Panc1 (cell line): ENCODE data around the gene MLLT3. TPM values are rescaled to one million over a fixed set of nuclear protein-coding genes. Genes with fewer than 3 reads are reported as not detected.

ENCODE experiments used
- ATAC-seq: fragments of 200-7000 bp; cut with Tn5 transposase; 2 replicates; pipeline ENCODE4 v1.9.1; 2020; ENCODE audit warnings: mild to moderate bottlenecking, moderate library complexity
- BruUV-seq: library from RNA; stranded (reverse); fragments of 400-500 nt; replicated peaks from 2 replicates; lab custom pipeline; 2021; lab: Mats Ljungman, UMichigan
- CTCF ChIA-PET: fragments of 300-600 bp; sonication (Branson Sonifier 250); formaldehyde crosslinking; loops from one replicate; lab custom pipeline; 2022; ENCODE audit warnings: antibody characterized with exemption; lab: Charles Lee
- POLR2A ChIA-PET: fragments of 300-600 bp; sonication (Branson Sonifier 250); formaldehyde crosslinking; loops from one replicate; lab custom pipeline; 2022; ENCODE audit warnings: antibody characterized with exemption; lab: Charles Lee
- DNase-seq: peaks from one replicate; pipeline ENCODE4 v3.0.0-alpha.2; 2010; ENCODE audit warnings: low read depth, low spot score
- H3K27ac ChIP-seq: 2 replicates; pipeline ENCODE4 v1.5.1; 2011; ENCODE audit warnings: mild to moderate bottlenecking, low read length, inconsistent platforms
- H3K27me3 ChIP-seq: fragments of 200-500 bp; sonication (Bioruptor generic); 2 replicates; pipeline ENCODE4 v1.6.0; 2014; ENCODE audit warnings: low read length, inconsistent platforms; ENCODE audit not compliant: control insufficient read depth, insufficient read depth
- H3K36me3 ChIP-seq: fragments of 200-500 bp; sonication (Bioruptor generic); 2 replicates; pipeline ENCODE4 v1.5.1; 2014; ENCODE audit warnings: inconsistent platforms, mild to moderate bottlenecking, low read length, moderate library complexity; ENCODE audit not compliant: control insufficient read depth, insufficient read depth
- H3K4me1 ChIP-seq: 2 replicates; pipeline ENCODE4 v1.5.1; 2011; ENCODE audit warnings: inconsistent platforms, mild to moderate bottlenecking, low read length, moderate library complexity; ENCODE audit not compliant: control insufficient read depth, insufficient read depth
- H3K4me3 ChIP-seq, 2 experiments: 2 replicates each; pipeline ENCODE4 v1.5.1; 2011 to 2012; ENCODE audit warnings: low read depth in 2 of 2, low read length in 2 of 2, mild to moderate bottlenecking in 2 of 2, inconsistent platforms in 1 of 2, moderate library complexity in 1 of 2
- H3K9me3 ChIP-seq: fragments of 200-500 bp; sonication (Bioruptor generic); 2 replicates; pipeline ENCODE4 v1.5.1; 2014; ENCODE audit warnings: low read depth, mild to moderate bottlenecking, inconsistent platforms, low read length, moderate library complexity; ENCODE audit not compliant: control insufficient read depth, insufficient read depth
- POLR2AphosphoS5 ChIP-seq: IDR thresholded peaks from 2 replicates; pipeline ENCODE4 v1.6.1; 2012; ENCODE audit warnings: mild to moderate bottlenecking, low read depth, low read length, moderate library complexity
- SIN3A ChIP-seq: IDR thresholded peaks from 2 replicates; pipeline ENCODE4 v1.6.1; 2012; ENCODE audit warnings: low read depth, mild to moderate bottlenecking, low read length, moderate library complexity, borderline replicate concordance; ENCODE audit not compliant: insufficient read depth
- TCF7L2 ChIP-seq: IDR thresholded peaks from 2 replicates; pipeline ENCODE4 v1.6.1; 2011; ENCODE audit warnings: mild to moderate bottlenecking, low read depth, low read length, inconsistent platforms
- in situ Hi-C: cut with HindIII; loops from 2 replicates; pipeline ENCODE4 v1.10.0; 2016; ENCODE audit warnings: low sequenced_read_pairs, low pct_unique_long_range_greater_than_20kb
- intact Hi-C: fragments of 100-400 bp; cut with micrococcal nuclease; formaldehyde crosslinking; loops from one replicate; pipeline ENCODE4 v1.10.0; 2022; ENCODE audit not compliant: unreplicated experiment
- total RNA-seq: library from RNA; stranded (reverse); gene quantifications from one replicate; pipeline ENCODE4 v1.2.1, GENCODE V29; 2021; ENCODE audit not compliant: unreplicated experiment
- TF ChIP-seq, protein P1 (sequence below): fragments of 450-650 bp; IDR thresholded peaks from 2 replicates; pipeline ENCODE4 v1.5.1; 2017; ENCODE audit warnings: mild to moderate bottlenecking
- TF ChIP-seq, protein P2 (sequence below), 2 experiments: IDR thresholded peaks; 2 replicates each; pipeline ENCODE4 v1.6.1; 2011 to 2012; ENCODE audit warnings: low read depth in 2 of 2, control low read depth in 1 of 2, low read length in 1 of 2, mild to moderate bottlenecking in 1 of 2, moderate library complexity in 1 of 2; ENCODE audit not compliant: insufficient read depth in 1 of 2

The MLLT3 gene
- total RNA-seq, 1 experiment from 2014 or later, result 0.49 TPM

DNA sequence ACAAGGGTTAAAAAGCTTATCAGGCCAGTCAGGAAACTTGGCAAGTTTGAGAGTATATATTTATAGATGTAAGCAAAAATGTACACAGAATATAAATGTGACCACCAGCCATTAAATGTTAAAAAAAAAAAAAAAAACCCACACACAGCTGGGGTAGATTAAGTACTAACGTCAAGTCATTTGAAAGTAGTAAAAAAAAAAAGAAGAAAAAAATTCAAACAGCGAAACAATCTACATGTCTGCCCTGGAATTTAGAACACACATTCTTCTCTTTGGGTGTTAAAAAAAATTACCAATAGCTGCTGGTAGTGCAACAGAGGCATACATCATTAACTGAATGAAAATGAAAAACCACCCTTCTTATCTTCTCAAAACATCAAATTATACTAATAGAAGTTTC lies 269.7 kb downstream of the MLLT3 start:
- POLR2A ChIA-PET, result no interaction called here
- in situ Hi-C loops, result no loop called here
- intact Hi-C loops, result loop anchor here (10.0 kb wide), 1 partner anchor 252 kb away; no protein-coding TSS in a partner anchor
- no peak for TF ChIP-seq SIN3A
- TF ChIP-seq TCF7L2, result no peak
- TF ChIP-seq, protein P1, sequence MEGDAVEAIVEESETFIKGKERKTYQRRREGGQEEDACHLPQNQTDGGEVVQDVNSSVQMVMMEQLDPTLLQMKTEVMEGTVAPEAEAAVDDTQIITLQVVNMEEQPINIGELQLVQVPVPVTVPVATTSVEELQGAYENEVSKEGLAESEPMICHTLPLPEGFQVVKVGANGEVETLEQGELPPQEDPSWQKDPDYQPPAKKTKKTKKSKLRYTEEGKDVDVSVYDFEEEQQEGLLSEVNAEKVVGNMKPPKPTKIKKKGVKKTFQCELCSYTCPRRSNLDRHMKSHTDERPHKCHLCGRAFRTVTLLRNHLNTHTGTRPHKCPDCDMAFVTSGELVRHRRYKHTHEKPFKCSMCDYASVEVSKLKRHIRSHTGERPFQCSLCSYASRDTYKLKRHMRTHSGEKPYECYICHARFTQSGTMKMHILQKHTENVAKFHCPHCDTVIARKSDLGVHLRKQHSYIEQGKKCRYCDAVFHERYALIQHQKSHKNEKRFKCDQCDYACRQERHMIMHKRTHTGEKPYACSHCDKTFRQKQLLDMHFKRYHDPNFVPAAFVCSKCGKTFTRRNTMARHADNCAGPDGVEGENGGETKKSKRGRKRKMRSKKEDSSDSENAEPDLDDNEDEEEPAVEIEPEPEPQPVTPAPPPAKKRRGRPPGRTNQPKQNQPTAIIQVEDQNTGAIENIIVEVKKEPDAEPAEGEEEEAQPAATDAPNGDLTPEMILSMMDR, result no peak
- H3K27me3 ChIP-seq, result no peaks in the 10 kb centered on the region
- no peaks in the 10 kb centered on the region for H3K4me1 ChIP-seq
- H3K4me3 ChIP-seq, result no peak overlapping the region
- BruUV-seq, result no TSS peak
- H3K27ac ChIP-seq, result no peak overlapping the region
- ATAC-seq, result no peak
- CTCF ChIA-PET, result no interaction called here
- no peak for DNase-seq
- H3K9me3 ChIP-seq, result no peaks in the 10 kb centered on the region
- H3K36me3 ChIP-seq, result no peaks in the 10 kb centered on the region

DNA sequence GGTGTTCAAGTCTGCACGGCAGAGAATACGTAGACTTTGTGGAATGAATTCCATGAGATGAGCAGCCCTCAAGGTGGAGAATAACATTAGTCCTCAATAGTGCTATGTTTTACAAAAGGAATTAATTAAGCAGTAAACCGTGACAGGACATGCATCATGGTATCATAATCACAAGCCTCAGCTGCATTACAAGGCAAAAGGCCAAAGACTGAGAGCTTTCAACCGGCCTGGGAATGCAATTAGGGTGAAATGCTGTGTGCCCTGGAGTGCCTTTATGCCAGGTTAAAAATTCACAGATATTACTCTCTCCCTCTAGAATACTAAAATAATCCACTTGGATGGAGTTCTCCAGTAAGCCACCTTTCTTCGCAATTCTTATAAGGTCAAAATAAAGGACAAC lies 270.6 kb downstream of the MLLT3 start:
- Histone ChIP-seq H3K27ac (no peak overlapping the region), H3K4me1 (no peaks in the 10 kb centered on the region), H3K9me3 (no peaks in the 10 kb centered on the region), H3K4me3 (no peak overlapping the region), H3K36me3 (no peaks in the 10 kb centered on the region), H3K27me3 (no peaks in the 10 kb centered on the region)
- intact Hi-C loops (loop anchor here (10.0 kb wide), 1 partner anchor 253 kb away; no protein-coding TSS in a partner anchor), in situ Hi-C loops (no loop called here)
- no peak for DNase-seq
- no peak for ATAC-seq
- TF ChIP-seq, protein P2, sequence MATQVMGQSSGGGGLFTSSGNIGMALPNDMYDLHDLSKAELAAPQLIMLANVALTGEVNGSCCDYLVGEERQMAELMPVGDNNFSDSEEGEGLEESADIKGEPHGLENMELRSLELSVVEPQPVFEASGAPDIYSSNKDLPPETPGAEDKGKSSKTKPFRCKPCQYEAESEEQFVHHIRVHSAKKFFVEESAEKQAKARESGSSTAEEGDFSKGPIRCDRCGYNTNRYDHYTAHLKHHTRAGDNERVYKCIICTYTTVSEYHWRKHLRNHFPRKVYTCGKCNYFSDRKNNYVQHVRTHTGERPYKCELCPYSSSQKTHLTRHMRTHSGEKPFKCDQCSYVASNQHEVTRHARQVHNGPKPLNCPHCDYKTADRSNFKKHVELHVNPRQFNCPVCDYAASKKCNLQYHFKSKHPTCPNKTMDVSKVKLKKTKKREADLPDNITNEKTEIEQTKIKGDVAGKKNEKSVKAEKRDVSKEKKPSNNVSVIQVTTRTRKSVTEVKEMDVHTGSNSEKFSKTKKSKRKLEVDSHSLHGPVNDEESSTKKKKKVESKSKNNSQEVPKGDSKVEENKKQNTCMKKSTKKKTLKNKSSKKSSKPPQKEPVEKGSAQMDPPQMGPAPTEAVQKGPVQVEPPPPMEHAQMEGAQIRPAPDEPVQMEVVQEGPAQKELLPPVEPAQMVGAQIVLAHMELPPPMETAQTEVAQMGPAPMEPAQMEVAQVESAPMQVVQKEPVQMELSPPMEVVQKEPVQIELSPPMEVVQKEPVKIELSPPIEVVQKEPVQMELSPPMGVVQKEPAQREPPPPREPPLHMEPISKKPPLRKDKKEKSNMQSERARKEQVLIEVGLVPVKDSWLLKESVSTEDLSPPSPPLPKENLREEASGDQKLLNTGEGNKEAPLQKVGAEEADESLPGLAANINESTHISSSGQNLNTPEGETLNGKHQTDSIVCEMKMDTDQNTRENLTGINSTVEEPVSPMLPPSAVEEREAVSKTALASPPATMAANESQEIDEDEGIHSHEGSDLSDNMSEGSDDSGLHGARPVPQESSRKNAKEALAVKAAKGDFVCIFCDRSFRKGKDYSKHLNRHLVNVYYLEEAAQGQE (IDR thresholded peaks at IDR 0.05; ENCODE audit: insufficient read depth in 1 of 2, low read depth in 2 of 2, low read length in 1 of 2), result no peak
- TF ChIP-seq, protein P1, result no peak
- no peak for TF ChIP-seq SIN3A
- TF ChIP-seq POLR2AphosphoS5, result no peak
- no peak for TF ChIP-seq TCF7L2
- ChIA-PET POLR2A (no interaction called here), CTCF (no interaction called here)
- no TSS peak for BruUV-seq
